Naive thymus-derived CD4-positive, alpha-beta T cell (primary cell): ENCODE measurements around the gene RMI1. TPM values are rescaled to one million over a fixed set of nuclear protein-coding genes. Genes with fewer than 3 reads are reported as not detected.

ENCODE experiments used
- ATAC-seq: fragments of 150-1000 bp; cut with Tn5 transposase; 2 replicates; pipeline ENCODE4 v1.10.0; 2021; ENCODE audit warnings: mild to moderate bottlenecking, moderate library complexity
- CTCF ChIA-PET: fragments of 350-600 bp; sonication (Branson Sonifier 250); formaldehyde crosslinking; loops from one replicate; lab custom pipeline; 2021; ENCODE audit warnings: antibody characterized with exemption; lab: Charles Lee
- POLR2A ChIA-PET: fragments of 350-600 bp; sonication (Branson Sonifier 250); formaldehyde crosslinking; loops from one replicate; lab custom pipeline; 2021; ENCODE audit warnings: antibody characterized with exemption, inconsistent platforms; lab: Charles Lee
- DNase-seq, 9 donors: peaks; one replicate each; pipeline versions ENCODE4 v3.0.0 to v3.0.0-alpha.2; 2020 to 2022; ENCODE audit warnings: mixed read lengths in 1 of 9
- H3K27ac ChIP-seq: one replicate; pipeline ENCODE4 v1.7.0; 2013; ENCODE audit warnings: mild to moderate bottlenecking, low read depth, low read length, moderate library complexity
- H3K27me3 ChIP-seq, 2 donors: one replicate each; pipeline ENCODE4 v1.7.0; 2013; ENCODE audit warnings: low read length in 2 of 2, mild to moderate bottlenecking in 2 of 2, moderate library complexity in 2 of 2; ENCODE audit not compliant: control insufficient read depth in 2 of 2, insufficient read depth in 2 of 2
- H3K36me3 ChIP-seq, 3 experiments: 1 replicate in 2 of 3; 2 replicates in 1 of 3; pipeline ENCODE4 v1.7.0; 2013; ENCODE audit warnings: low read length in 3 of 3, mild to moderate bottlenecking in 3 of 3, moderate library complexity in 1 of 3; ENCODE audit not compliant: insufficient read depth in 3 of 3, control insufficient read depth in 2 of 3
- H3K4me1 ChIP-seq, 2 donors: one replicate each; pipeline ENCODE4 v1.7.0; 2013; ENCODE audit warnings: low read length in 2 of 2, mild to moderate bottlenecking in 2 of 2, moderate library complexity in 1 of 2; ENCODE audit not compliant: control insufficient read depth in 2 of 2, insufficient read depth in 2 of 2
- H3K4me3 ChIP-seq: 2 replicates; pipeline ENCODE4 v1.7.0; 2013; ENCODE audit warnings: mild to moderate bottlenecking, low read length
- H3K9me3 ChIP-seq, 3 experiments: 1 replicate in 2 of 3; 2 replicates in 1 of 3; pipeline ENCODE4 v1.7.0; 2013; ENCODE audit warnings: low read length in 3 of 3; ENCODE audit not compliant: control insufficient read depth in 2 of 3
- H3K27ac Mint-ChIP-seq, 9 donors: one replicate each; pipeline ENCODE4 v1.8.0; 2020 to 2022; ENCODE audit warnings: mixed read lengths in 9 of 9, mild to moderate bottlenecking in 8 of 9, moderate library complexity in 5 of 9, inconsistent platforms in 2 of 9
- H3K27me3 Mint-ChIP-seq, 5 donors: one replicate each; pipeline ENCODE4 v1.8.0; 2021 to 2022; ENCODE audit warnings: mixed read lengths in 5 of 5, mild to moderate bottlenecking in 1 of 5
- H3K36me3 Mint-ChIP-seq, 5 donors: one replicate each; pipeline ENCODE4 v1.8.0; 2020 to 2022; ENCODE audit warnings: mixed read lengths in 5 of 5, mild to moderate bottlenecking in 3 of 5, inconsistent platforms in 1 of 5
- H3K4me1 Mint-ChIP-seq, 7 donors: one replicate each; pipeline ENCODE4 v1.8.0; 2020 to 2022; ENCODE audit warnings: mixed read lengths in 7 of 7, mild to moderate bottlenecking in 3 of 7, inconsistent platforms in 1 of 7
- H3K4me3 Mint-ChIP-seq, 10 donors: one replicate each; pipeline ENCODE4 v1.8.0; 2020 to 2022; ENCODE audit warnings: mild to moderate bottlenecking in 10 of 10, mixed read lengths in 10 of 10, moderate library complexity in 6 of 10, inconsistent platforms in 2 of 10
- H3K9me3 Mint-ChIP-seq, 11 donors: one replicate each; pipeline ENCODE4 v1.8.0; 2020 to 2022; ENCODE audit warnings: mixed read lengths in 11 of 11, mild to moderate bottlenecking in 4 of 11, inconsistent platforms in 1 of 11, moderate library complexity in 1 of 11
- intact Hi-C, 2 donors: fragments of 100-400 bp; cut with micrococcal nuclease; formaldehyde crosslinking; loops; one replicate each; pipeline ENCODE4 v1.15.1; 2023
- polyA plus RNA-seq, 2 donors: library from polyadenylated mRNA; unstranded; fragments of 300-500 nt; fragmentation: Illumina TruSeq; gene quantifications; one replicate each; pipeline ENCODE4 v1.2.3, GENCODE V29; 2021
- total RNA-seq, 6 experiments: library from RNA in 5 of 6; stranded (reverse) in 5 of 6; gene quantifications; 1 replicate in 5 of 6; 2 replicates in 1 of 6; pipeline ENCODE4 v1.2.3 and lab custom pipeline; 2021 to 2026

The RMI1 gene
- total and polyA plus RNA-seq, 7 experiments from 2014 or later: 1.6 to 24.8 (median 5.8) TPM

DNA sequence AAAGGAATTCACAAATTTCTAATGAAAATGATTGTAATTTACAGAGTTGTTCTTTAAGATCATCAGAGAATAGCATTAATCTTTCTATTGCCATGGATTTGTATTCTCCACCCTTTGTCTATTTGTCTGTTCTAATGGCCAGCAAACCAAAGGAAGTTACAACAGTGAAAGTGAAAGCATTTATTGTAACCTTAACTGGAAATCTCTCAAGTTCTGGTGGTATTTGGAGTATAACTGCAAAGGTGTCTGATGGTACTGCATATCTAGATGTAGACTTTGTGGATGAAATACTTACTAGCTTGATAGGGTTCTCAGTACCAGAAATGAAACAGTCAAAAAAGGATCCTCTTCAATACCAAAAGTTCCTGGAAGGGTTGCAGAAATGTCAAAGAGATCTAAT, 21.7 kb downstream of the RMI1 start:
- no peaks in the 10 kb centered on the region for H3K27me3 ChIP-seq
- ATAC-seq (peak; percentile 40), DNase-seq (peak in 5 of 9 donors; percentile 0 to 20 (median 10))
- H3K36me3 ChIP-seq: no peaks in the 10 kb centered on the region
- Mint-ChIP-seq H3K27ac (peak overlapping the region in 5 of 9 donors; percentile 3 to 59 (median 34)), H3K4me3 (peak overlapping the region in 3 of 10 donors; percentile 4 to 58 (median 16)), H3K4me1 (peaks cover 9 to 27% (median 13%) of the 10 kb centered on the region in 7 donors), H3K36me3 (peaks cover 14 to 36% (median 17%) of the 10 kb centered on the region in 5 donors), H3K27me3 (no peaks in the 10 kb centered on the region), H3K9me3 (peaks cover 0 to 2% (median 0%) of the 10 kb centered on the region in 11 donors)
- ChIA-PET POLR2A (no interaction called here), CTCF (no interaction called here)
- H3K4me1 ChIP-seq: no peaks in the 10 kb centered on the region
- no peak overlapping the region for H3K27ac ChIP-seq
- H3K4me3 ChIP-seq: no peak overlapping the region
- H3K9me3 ChIP-seq: no peaks in the 10 kb centered on the region
- intact Hi-C loops: loop anchor here in 1 of 2 donors (1.0 to 10.0 kb wide), 2 partner anchors 23 to 172 kb away; no protein-coding TSS in a partner anchor

DNA sequence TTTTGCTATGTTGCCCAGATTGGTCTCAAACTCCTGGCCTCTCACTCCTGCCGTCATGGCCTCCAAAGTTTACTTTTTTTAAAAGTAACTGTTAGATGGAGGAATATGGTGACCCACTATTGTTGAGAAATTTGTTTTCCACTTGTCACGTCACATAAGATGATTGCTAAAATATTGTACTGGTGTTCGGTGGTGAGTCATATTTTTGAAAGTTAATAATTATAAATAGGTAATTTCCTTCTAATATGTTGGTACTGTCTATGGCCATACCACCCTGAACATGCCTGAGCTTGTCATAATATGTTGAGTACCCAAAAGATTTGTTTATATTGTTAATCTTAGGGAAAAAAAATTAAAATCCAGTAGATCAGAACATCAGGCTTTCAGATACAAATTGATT, 22.6 kb downstream of the RMI1 start:
- intact Hi-C loops: loop anchor here in 1 of 2 donors (10.0 kb wide), 1 partner anchor 172 kb away; no protein-coding TSS in a partner anchor
- no peaks in the 10 kb centered on the region for H3K36me3 ChIP-seq
- Mint-ChIP-seq H3K27me3 (no peaks in the 10 kb centered on the region), H3K36me3 (peaks cover 14 to 39% (median 17%) of the 10 kb centered on the region in 5 donors), H3K27ac (peak overlapping the region in 1 of 9 donors; percentile 26), H3K4me1 (peaks cover 9 to 24% (median 13%) of the 10 kb centered on the region in 7 donors), H3K9me3 (peaks cover 0 to 5% (median 0%) of the 10 kb centered on the region in 11 donors), H3K4me3 (no peak overlapping the region)
- H3K4me3 ChIP-seq: no peak overlapping the region
- no peaks in the 10 kb centered on the region for H3K9me3 ChIP-seq
- ChIA-PET CTCF (no interaction called here), POLR2A (interaction anchor here (1.9 kb wide), 1 partner anchor 23 kb away, joined by 7 read pairs; the partner anchor contains the start of gene HNRNPK)
- no peak for ATAC-seq
- DNase-seq: no peak
- H3K27me3 ChIP-seq: no peaks in the 10 kb centered on the region
- H3K4me1 ChIP-seq: no peaks in the 10 kb centered on the region
- no peak overlapping the region for H3K27ac ChIP-seq

DNA sequence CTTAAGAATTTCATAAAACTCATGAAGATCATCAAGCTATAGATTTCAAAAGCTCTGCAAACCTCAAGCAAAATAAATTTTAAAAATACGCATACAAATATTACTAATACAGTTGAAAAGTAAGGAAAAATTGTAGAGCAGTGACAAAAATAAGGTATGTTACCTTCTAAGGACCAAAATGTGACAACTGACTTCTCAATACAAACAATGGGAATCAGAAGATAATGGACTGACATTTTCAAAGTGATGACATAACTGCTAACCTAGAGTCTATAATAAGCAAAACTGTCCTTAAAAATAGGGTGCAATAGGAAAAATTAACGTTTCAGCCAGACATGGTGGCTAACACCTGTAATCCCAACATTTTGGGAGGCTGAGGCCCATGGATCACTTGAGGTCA, 27.1 kb downstream of the RMI1 start:
- H3K4me1 ChIP-seq: no peaks in the 10 kb centered on the region
- no peak overlapping the region for H3K27ac Mint-ChIP-seq
- peaks cover 0 to 4% (median 0%) of the 10 kb centered on the region in 7 donors for H3K4me1 Mint-ChIP-seq
- H3K27me3 ChIP-seq: no peaks in the 10 kb centered on the region
- ATAC-seq: no peak
- intact Hi-C loops: loop anchor here in 1 of 2 donors (10.0 kb wide), 1 partner anchor 167 kb away; no protein-coding TSS in a partner anchor
- no peaks in the 10 kb centered on the region for H3K9me3 ChIP-seq
- CTCF ChIA-PET: interaction anchor here (0.6 kb wide), 1 partner anchor 28 kb away, joined by 3 read pairs; no protein-coding TSS in a partner anchor
- no peak overlapping the region for H3K4me3 ChIP-seq
- DNase-seq: no peak
- no peak overlapping the region for H3K27ac ChIP-seq
- peaks cover 6 to 22% (median 8%) of the 10 kb centered on the region in 5 donors for H3K36me3 Mint-ChIP-seq
- H3K27me3 Mint-ChIP-seq: peaks cover 0 to 4% (median 0%) of the 10 kb centered on the region in 5 donors
- H3K36me3 ChIP-seq: no peaks in the 10 kb centered on the region
- no peak overlapping the region for H3K4me3 Mint-ChIP-seq
- POLR2A ChIA-PET: no interaction called here
- peaks cover 0 to 5% (median 0%) of the 10 kb centered on the region in 11 donors for H3K9me3 Mint-ChIP-seq

- no peaks in the 10 kb centered on the region for H3K27me3 ChIP-seq
- ChIA-PET POLR2A (no interaction called here), CTCF (no interaction called here)
- no peaks in the 10 kb centered on the region for H3K4me1 ChIP-seq
- Mint-ChIP-seq H3K27ac (no peak overlapping the region), H3K4me1 (no peaks in the 10 kb centered on the region), H3K36me3 (peaks cover 0 to 6% (median 0%) of the 10 kb centered on the region in 5 donors), H3K9me3 (peaks cover 0 to 2% (median 0%) of the 10 kb centered on the region in 11 donors), H3K27me3 (peaks cover 8 to 17% (median 11%) of the 10 kb centered on the region in 5 donors), H3K4me3 (no peak overlapping the region)
- H3K36me3 ChIP-seq: no peaks in the 10 kb centered on the region
- H3K4me3 ChIP-seq: no peak overlapping the region
- intact Hi-C loops: no loop called here
- no peak overlapping the region for H3K27ac ChIP-seq
- DNase-seq (no peak), ATAC-seq (no peak)
- no peaks in the 10 kb centered on the region for H3K9me3 ChIP-seq
Measured at GRCh38 chr9:84024041-84024575, 43.5 kb downstream of the RMI1 start.

- Mint-ChIP-seq H3K4me3 (no peak overlapping the region), H3K36me3 (peaks cover 0 to 6% (median 0%) of the 10 kb centered on the region in 5 donors), H3K9me3 (peaks cover 0 to 2% (median 0%) of the 10 kb centered on the region in 11 donors), H3K27ac (no peak overlapping the region), H3K4me1 (no peaks in the 10 kb centered on the region), H3K27me3 (peaks cover 8 to 17% (median 12%) of the 10 kb centered on the region in 5 donors)
- ChIA-PET CTCF (no interaction called here), POLR2A (no interaction called here)
- Histone ChIP-seq H3K9me3 (no peaks in the 10 kb centered on the region), H3K4me1 (no peaks in the 10 kb centered on the region), H3K4me3 (no peak overlapping the region), H3K27ac (no peak overlapping the region), H3K36me3 (no peaks in the 10 kb centered on the region), H3K27me3 (no peaks in the 10 kb centered on the region)
- ATAC-seq (no peak), DNase-seq (no peak)
- intact Hi-C loops: no loop called here
Measured at GRCh38 chr9:84027201-84027600, 46.6 kb downstream of the RMI1 start.

DNA sequence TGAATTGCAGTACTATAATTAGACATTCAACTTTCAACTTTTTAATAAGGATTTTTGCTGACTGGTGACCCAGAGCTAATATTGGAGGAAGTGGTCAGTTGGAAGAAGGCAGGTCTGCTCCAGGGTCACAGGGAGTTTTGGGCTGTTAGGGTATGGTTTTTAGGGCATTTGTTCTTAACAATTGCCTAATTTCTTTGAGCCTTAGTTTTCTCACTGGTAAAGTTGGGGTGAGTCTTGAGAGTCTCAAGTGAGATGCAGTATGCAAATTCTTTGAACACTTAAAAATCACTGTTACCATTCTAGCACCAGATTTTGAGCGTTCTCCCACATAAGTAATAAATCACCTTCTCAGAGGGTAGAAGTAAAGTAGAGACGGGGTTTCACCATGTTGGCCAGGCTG, 50.9 kb downstream of the RMI1 start:
- Histone ChIP-seq H3K9me3 (no peaks in the 10 kb centered on the region), H3K4me1 (no peaks in the 10 kb centered on the region), H3K4me3 (no peak overlapping the region), H3K36me3 (no peaks in the 10 kb centered on the region), H3K27me3 (no peaks in the 10 kb centered on the region), H3K27ac (no peak overlapping the region)
- no peak for DNase-seq
- intact Hi-C loops: no loop called here
- ChIA-PET CTCF (no interaction called here), POLR2A (no interaction called here)
- peaks cover 0 to 2% (median 0%) of the 10 kb centered on the region in 11 donors for H3K9me3 Mint-ChIP-seq
- H3K4me3 Mint-ChIP-seq: no peak overlapping the region
- H3K27me3 Mint-ChIP-seq: peaks cover 2 to 23% (median 14%) of the 10 kb centered on the region in 5 donors
- no peak for ATAC-seq
- no peaks in the 10 kb centered on the region for H3K4me1 Mint-ChIP-seq
- peaks cover 0 to 6% (median 0%) of the 10 kb centered on the region in 5 donors for H3K36me3 Mint-ChIP-seq
- no peak overlapping the region for H3K27ac Mint-ChIP-seq
